GM13977 (cell line): ENCODE measurements around the gene LRRC45.

Experiments
- DNase-seq: peaks from one replicate; pipeline ENCODE4 v3.0.0; 2012; ENCODE audit warnings: low spot score
- CTCF ChIP-seq: IDR thresholded peaks from 2 replicates; pipeline ENCODE4 v1.5.1; 2012; ENCODE audit warnings: mild to moderate bottlenecking, control low read depth; ENCODE audit not compliant: insufficient read depth; ENCODE audit errors: extremely low read depth, missing control alignments
- in situ Hi-C: fragments of 300-500 bp; cut with MboI; formaldehyde crosslinking; loops from one replicate; pipeline ENCODE4 v1.12.0; 2022; ENCODE audit warnings: low sequenced_read_pairs, low pct_unique_long_range_greater_than_20kb, mixed read lengths, inconsistent platforms; ENCODE audit not compliant: unreplicated experiment

LRRC45 gene

GRCh38 chr17:82062076-82062983, 39.2 kb downstream of the LRRC45 start:
- no peak for DNase-seq
- no peak for TF ChIP-seq CTCF
- in situ Hi-C loops, result no loop called here

- in situ Hi-C loops, result no loop called here
- no peak for DNase-seq
These were observed 39.9 kb downstream of the LRRC45 start for GRCh38 chr17:82062984-82063368.

GRCh38 chr17:82063424-82064415, 40.6 kb downstream of the LRRC45 start:
- no peak for TF ChIP-seq CTCF
- in situ Hi-C loops, result no loop called here
- DNase-seq, result no peak

More at GRCh38 chr17:82062984-82063368, 39.9 kb downstream of the LRRC45 start:
- no peak for TF ChIP-seq CTCF

GRCh38 chr17:82064433-82065192, 41.5 kb downstream of the LRRC45 start:
- TF ChIP-seq CTCF, result no peak
- in situ Hi-C loops, result no loop called here
- DNase-seq, result no peak

- no peak for TF ChIP-seq CTCF
- no peak for DNase-seq
- in situ Hi-C loops, result no loop called here
These were observed 42.1 kb downstream of the LRRC45 start for GRCh38 chr17:82065193-82065637.
